B cell (primary cell): ENCODE measurements around the gene POMP. TPM values are rescaled to one million over a fixed set of nuclear protein-coding genes. Genes with fewer than 3 reads are reported as not detected.

Source experiments
- ATAC-seq: fragments of 200-7000 bp; cut with Tn5 transposase; one replicate; pipeline ENCODE4 v1.10.0; 2021; ENCODE audit warnings: low read depth, mild to moderate bottlenecking, moderate number of reproducible peaks, moderate library complexity
- CTCF ChIA-PET: fragments of 350-600 bp; sonication (Branson Sonifier 250); formaldehyde crosslinking; loops from one replicate; lab custom pipeline; 2021; ENCODE audit warnings: antibody characterized with exemption, inconsistent platforms; lab: Charles Lee
- POLR2A ChIA-PET: fragments of 350-600 bp; sonication (Branson Sonifier 250); formaldehyde crosslinking; loops from one replicate; lab custom pipeline; 2021; ENCODE audit warnings: antibody characterized with exemption; lab: Charles Lee
- DNase-seq: peaks from one replicate; pipeline ENCODE4 v3.0.0; 2013
- H2AFZ ChIP-seq: 2 replicates; pipeline ENCODE4 v1.6.1; 2012; ENCODE audit warnings: mild to moderate bottlenecking, low read depth, low read length; ENCODE audit not compliant: insufficient read depth, poor library complexity, severe bottlenecking
- H3K27ac ChIP-seq, 2 donors: 1 replicate in 1 of 2; 2 replicates in 1 of 2; pipeline ENCODE4 v1.5.1; 2012 to 2013; ENCODE audit warnings: low read length in 2 of 2, mild to moderate bottlenecking in 2 of 2, moderate library complexity in 1 of 2
- H3K27me3 ChIP-seq, 4 experiments: fragments of 200-600 bp in 1 of 4; sonication (generic) in 1 of 4; replicated peaks in 1 of 4; 1 replicate in 2 of 4; 2 replicates in 2 of 4; pipeline versions ENCODE4 v1.6.1 to v1.7.0; 2013 to 2016; ENCODE audit warnings: low read length in 3 of 4, mild to moderate bottlenecking in 2 of 4, mixed read lengths in 1 of 4, moderate library complexity in 1 of 4; ENCODE audit not compliant: insufficient read depth in 4 of 4, control insufficient read depth in 3 of 4; ENCODE audit errors: control extremely low read depth in 1 of 4
- H3K36me3 ChIP-seq, 2 experiments: replicated peaks in 1 of 2; 1 replicate in 1 of 2; 2 replicates in 1 of 2; pipeline versions ENCODE4 v1.6.1 to v1.7.1; 2013; ENCODE audit warnings: low read length in 1 of 2; ENCODE audit not compliant: insufficient read depth in 2 of 2, control insufficient read depth in 1 of 2; ENCODE audit errors: control extremely low read depth in 1 of 2, extremely low read depth in 1 of 2
- H3K4me1 ChIP-seq, 2 donors: fragments of 200-600 bp in 1 of 2; sonication (generic) in 1 of 2; 1 replicate in 1 of 2; 2 replicates in 1 of 2; pipeline versions ENCODE4 v1.5.1 to v1.6.1; 2013 to 2017; ENCODE audit warnings: low read length in 2 of 2; ENCODE audit not compliant: control insufficient read depth in 2 of 2, insufficient read depth in 2 of 2
- H3K4me2 ChIP-seq: replicated peaks from 2 replicates; pipeline ENCODE3; 2012; ENCODE audit warnings: mild to moderate bottlenecking, low read depth, low read length; ENCODE audit not compliant: poor library complexity, severe bottlenecking
- H3K4me3 ChIP-seq, 5 experiments: fragments of 200-600 bp in 1 of 5; sonication (generic) in 1 of 5; 1 replicate in 3 of 5; 2 replicates in 2 of 5; pipeline versions ENCODE4 v1.5.1 to v1.7.0; 2011 to 2016; ENCODE audit warnings: low read length in 4 of 5, mild to moderate bottlenecking in 4 of 5, low read depth in 2 of 5, control low read depth in 1 of 5, moderate library complexity in 1 of 5; ENCODE audit not compliant: insufficient read depth in 1 of 5; ENCODE audit errors: control extremely low read depth in 1 of 5, extremely low read depth in 1 of 5
- H3K79me2 ChIP-seq: fragments of 200-600 bp; sonication (generic); one replicate; pipeline ENCODE4 v1.6.0; 2016; ENCODE audit warnings: low read length; ENCODE audit not compliant: control insufficient read depth, insufficient read depth
- H3K9ac ChIP-seq: fragments of 200-600 bp; sonication (generic); 2 replicates; pipeline ENCODE4 v1.6.1; 2017; ENCODE audit warnings: mild to moderate bottlenecking, low read length, moderate library complexity
- H3K9me3 ChIP-seq, 3 donors: one replicate each; pipeline versions ENCODE4 v1.6.1 to v1.7.1; 2013; ENCODE audit warnings: low read length in 2 of 3; ENCODE audit not compliant: control insufficient read depth in 2 of 3, insufficient read depth in 1 of 3; ENCODE audit errors: control extremely low read depth in 1 of 3
- H4K20me1 ChIP-seq: 2 replicates; pipeline ENCODE4 v1.6.0; 2012; ENCODE audit warnings: mild to moderate bottlenecking, low read length; ENCODE audit not compliant: insufficient read depth, control insufficient read depth, poor library complexity, severe bottlenecking
- H3K27ac Mint-ChIP-seq: one replicate; pipeline ENCODE4 v1.8.0; 2021; ENCODE audit warnings: mixed read lengths
- H3K27me3 Mint-ChIP-seq: one replicate; pipeline ENCODE4 v1.8.0; 2021; ENCODE audit warnings: mixed read lengths
- H3K4me1 Mint-ChIP-seq: one replicate; pipeline ENCODE4 v1.8.0; 2021; ENCODE audit warnings: mixed read lengths
- H3K4me3 Mint-ChIP-seq: one replicate; pipeline ENCODE4 v1.8.0; 2021; ENCODE audit warnings: mixed read lengths
- H3K9me3 Mint-ChIP-seq: one replicate; pipeline ENCODE4 v1.8.0; 2022; ENCODE audit warnings: mixed read lengths; ENCODE audit not compliant: insufficient read depth
- CTCF ChIP-seq: fragments of 200-600 bp; IDR thresholded peaks from one replicate; pipeline ENCODE4 v1.8.0; 2022; ENCODE audit warnings: antibody characterized with exemption, mild to moderate bottlenecking
- EZH2 ChIP-seq: IDR thresholded peaks from 2 replicates; pipeline ENCODE4 v1.6.1; 2012; ENCODE audit warnings: borderline replicate concordance, low read depth, mild to moderate bottlenecking, moderate library complexity, low read length; ENCODE audit not compliant: insufficient read depth, poor library complexity, severe bottlenecking
- intact Hi-C: fragments of 100-400 bp; cut with micrococcal nuclease; formaldehyde crosslinking; loops from one replicate; pipeline ENCODE4 v1.10.0; 2022
- polyA plus RNA-seq: library from polyadenylated mRNA; depleted of rRNA; stranded (reverse); fragments of >200 nt; gene quantifications from 2 replicates; pipeline ENCODE4 v1.2.3, GENCODE V29; 2012
- total RNA-seq, 2 donors: library from RNA; stranded (reverse); fragments of 120-200 nt in 1 of 2; gene quantifications; 1 replicate in 1 of 2; 2 replicates in 1 of 2; pipeline versions ENCODE4 v1.2.3 to v1.2.4, GENCODE V29; 2013 to 2022

POMP gene
- total and polyA plus RNA-seq, 2 donors (not counting 1 experiment from before 2014, with no cell fraction given): 14.0 to 28.7 TPM

- Histone ChIP-seq H3K9ac (no peak overlapping the region), H3K36me3 (peaks cover 22 to 62% of the 10 kb centered on the region in 2 experiments), H3K9me3 (no peaks in the 10 kb centered on the region), H3K27ac (no peak overlapping the region), H3K4me1 (peaks cover 7 to 8% of the 10 kb centered on the region in 2 donors), H4K20me1 (no peaks in the 10 kb centered on the region), H3K27me3 (no peaks in the 10 kb centered on the region), H3K4me3 (no peak overlapping the region), H3K79me2 (no peaks in the 10 kb centered on the region), H3K4me2 (no peak overlapping the region), H2AFZ (no peak overlapping the region)
- Mint-ChIP-seq H3K4me3 (no peak overlapping the region), H3K4me1 (peaks cover 16% of the 10 kb centered on the region), H3K9me3 (no peaks in the 10 kb centered on the region), H3K27me3 (no peaks in the 10 kb centered on the region), H3K27ac (no peak overlapping the region)
- ChIA-PET CTCF (no interaction called here), POLR2A (no interaction called here)
- ATAC-seq (no peak), DNase-seq (no peak)
- no peak for TF ChIP-seq EZH2
- no peak for TF ChIP-seq CTCF
- intact Hi-C loops: no loop called here
Measured at GRCh38 chr13:28704282-28704681, 45.4 kb downstream of the POMP start.

GRCh38 chr13:28704919-28705318, 46.0 kb downstream of the POMP start:
- Histone ChIP-seq H3K4me3 (no peak overlapping the region), H3K9me3 (no peaks in the 10 kb centered on the region), H3K9ac (no peak overlapping the region), H3K79me2 (no peaks in the 10 kb centered on the region), H3K27ac (no peak overlapping the region), H3K27me3 (no peaks in the 10 kb centered on the region), H3K4me1 (peaks cover 7 to 8% of the 10 kb centered on the region in 2 donors), H3K36me3 (peaks cover 21 to 62% of the 10 kb centered on the region in 2 experiments), H3K4me2 (no peak overlapping the region), H4K20me1 (no peaks in the 10 kb centered on the region), H2AFZ (no peak overlapping the region)
- Mint-ChIP-seq H3K27me3 (no peaks in the 10 kb centered on the region), H3K9me3 (no peaks in the 10 kb centered on the region), H3K27ac (no peak overlapping the region), H3K4me3 (no peak overlapping the region), H3K4me1 (peaks cover 19% of the 10 kb centered on the region)
- ChIA-PET CTCF (interaction anchor here (1.0 kb wide), 1 partner anchor 46 kb away, joined by 4 read pairs; the partner anchor contains the start of gene POMP), POLR2A (no interaction called here)
- TF ChIP-seq EZH2 (no peak), CTCF (no peak)
- DNase-seq (no peak), ATAC-seq (no peak)
- intact Hi-C loops: no loop called here
